Urinary bladder (tissue), 4 donors: ENCODE results near the gene MX2. TPM values are rescaled to one million over a fixed set of nuclear protein-coding genes. Genes with fewer than 3 reads are reported as not detected.
"Not testable (repeated sequence)": the region's sequence is repeated elsewhere in the genome, so short reads cannot be mapped to it uniquely, and the experiment has no call there.

Experiments
- DNase-seq: peaks from one replicate; pipeline ENCODE4 v3.0.0-alpha.2; 2015; ENCODE audit errors: extremely low spot score
- H3K27ac ChIP-seq: one replicate; pipeline ENCODE4 v1.5.1; 2013; ENCODE audit warnings: low read depth, mild to moderate bottlenecking, moderate library complexity
- H3K36me3 ChIP-seq: one replicate; pipeline ENCODE4 v1.6.1; 2013; ENCODE audit warnings: mild to moderate bottlenecking, moderate library complexity; ENCODE audit not compliant: insufficient read depth
- H3K4me1 ChIP-seq: one replicate; pipeline ENCODE4 v1.6.1; 2013; ENCODE audit warnings: mild to moderate bottlenecking, moderate library complexity; ENCODE audit not compliant: insufficient read depth
- H3K4me3 ChIP-seq: one replicate; pipeline ENCODE4 v1.5.1; 2013; ENCODE audit warnings: low read depth, low read length
- WGBS: extraction: QIAGEN DNeasy Blood & Tissue Kit; methylation state at CpG from one replicate; pipeline ENCODE4 v1.1.7; 2013; 5-methylcytosine and 5-hydroxymethylcytosine counted together
- polyA plus RNA-seq: library from polyadenylated mRNA; stranded (reverse); fragments of 200-250 nt; gene quantifications from one replicate; pipeline ENCODE4 v1.2.3, GENCODE V29; 2013
- total RNA-seq: library from RNA; depleted of rRNA; stranded (reverse); fragments of >200 nt; gene quantifications from one replicate; pipeline ENCODE4 v1.2.3, GENCODE V29; 2014
- donor health status: healthy with polysubstance abuse.
- donor health status: healthy.

MX2 gene
- total and polyA plus RNA-seq, 2 donors, result 8.2 to 10.3 TPM

DNA sequence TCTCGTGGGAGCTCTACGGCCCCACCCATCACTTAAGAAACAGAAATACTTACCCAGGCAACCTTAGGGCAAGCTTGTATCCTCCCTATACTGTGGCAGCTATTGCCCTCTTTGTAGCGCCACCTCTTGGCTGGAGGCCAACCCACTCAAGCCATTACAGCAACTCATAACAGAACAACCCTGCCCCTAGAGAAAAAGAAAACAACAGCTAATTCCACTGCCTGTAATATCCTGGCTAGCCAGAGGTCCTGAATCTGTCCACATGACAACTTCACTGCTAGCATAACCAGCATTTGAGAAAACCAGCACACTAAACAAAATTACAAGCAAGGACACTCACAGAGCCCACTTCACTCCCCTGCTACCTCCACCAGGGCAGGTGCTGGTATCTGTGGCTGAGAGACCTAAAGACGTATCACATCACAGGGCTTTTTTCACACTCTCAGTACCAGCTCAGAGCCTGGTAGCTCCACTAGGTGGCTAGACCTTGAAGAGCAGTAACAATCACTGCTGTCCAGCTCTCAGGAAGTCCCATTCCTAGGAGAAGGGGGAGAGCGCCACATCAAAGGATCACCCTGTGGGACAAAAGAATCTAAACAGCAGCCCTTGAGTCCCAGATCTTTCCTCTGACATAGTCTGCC lies 49.7 kb downstream of the MX2 start:
- H3K4me3 ChIP-seq, result no peak overlapping the region
- 83% methylated on average over 5 of the region's 5 CpGs for WGBS
- H3K4me1 ChIP-seq, result no peaks in the 10 kb centered on the region
- no peak overlapping the region for H3K27ac ChIP-seq
- no peak for DNase-seq
- H3K36me3 ChIP-seq, result no peaks in the 10 kb centered on the region

DNA sequence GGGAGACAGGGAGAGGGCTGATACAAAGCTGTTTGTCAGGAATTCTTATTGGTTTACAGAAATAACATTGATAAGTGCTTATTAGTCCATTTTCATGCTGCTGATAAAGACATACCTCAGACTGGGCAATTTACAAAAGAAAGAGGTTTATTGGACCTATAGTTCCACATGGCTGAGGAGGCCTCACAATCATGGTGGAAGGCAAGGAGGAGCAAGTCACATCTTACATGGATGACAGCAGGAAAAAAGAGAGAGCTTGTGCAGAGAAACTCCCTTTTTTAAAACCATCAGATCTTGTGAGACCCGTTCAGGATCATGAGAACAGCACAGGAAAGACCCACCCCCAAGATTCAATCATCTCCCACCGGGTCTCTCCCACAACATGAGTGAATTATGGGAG lies 55.7 kb downstream of the MX2 start:
- not testable (repeated sequence) for H3K27ac ChIP-seq, DNase-seq, H3K4me1 ChIP-seq, H3K4me3 ChIP-seq, H3K36me3 ChIP-seq
- WGBS, result 80% methylated on average over 2 of the region's 2 CpGs

- DNase-seq, result no peak
- WGBS, result 94% methylated on average over 6 of the region's 6 CpGs
- H3K27ac ChIP-seq, result no peak overlapping the region
Observed at GRCh38 chr21:41418393-41418792, 56.6 kb downstream of the MX2 start.

DNA sequence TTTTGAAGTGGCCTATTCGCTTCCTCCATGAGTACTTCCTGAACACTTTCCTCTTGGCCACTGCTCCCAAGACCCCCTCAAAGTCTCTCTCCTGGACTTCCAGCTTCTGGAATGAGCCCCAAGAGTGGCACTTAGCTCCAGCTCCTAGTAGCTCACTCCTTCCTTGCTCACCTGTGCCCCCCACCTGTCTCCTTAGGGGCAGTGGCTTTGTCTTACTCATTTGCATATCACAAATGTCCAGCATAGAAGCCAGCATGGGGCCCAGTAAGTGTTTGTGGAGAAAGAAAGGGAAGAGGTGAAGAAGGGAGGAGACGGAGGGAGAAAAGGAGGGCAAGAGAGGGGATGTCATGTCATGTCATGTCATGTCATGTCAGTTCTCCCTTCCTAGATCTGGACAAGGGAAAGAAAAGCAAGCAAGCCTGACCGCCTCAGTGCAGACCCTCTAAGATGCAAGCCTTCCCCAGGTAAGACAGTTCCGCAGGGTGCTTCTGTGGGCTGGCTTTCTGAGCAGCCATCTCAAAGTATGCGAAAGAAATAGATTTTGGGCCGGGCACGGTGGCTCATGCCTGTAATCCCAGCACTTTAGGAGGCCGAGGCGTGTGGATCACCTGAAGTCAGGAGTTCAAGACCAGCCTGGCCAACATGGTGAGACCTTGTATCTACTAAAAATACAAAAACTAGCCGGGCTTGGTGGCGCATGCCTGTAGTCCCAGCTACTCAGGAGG lies 57.3 kb downstream of the MX2 start:
- Histone ChIP-seq H3K4me3 (no peak overlapping the region), H3K27ac (no peak overlapping the region), H3K36me3 (no peaks in the 10 kb centered on the region), H3K4me1 (no peaks in the 10 kb centered on the region)
- 91% methylated on average over 11 of the region's 11 CpGs for WGBS
- DNase-seq, result no peak

More at GRCh38 chr21:41418393-41418792, 56.6 kb downstream of the MX2 start:
- H3K4me3 ChIP-seq, result no peak overlapping the region
- H3K36me3 ChIP-seq, result no peaks in the 10 kb centered on the region
- no peaks in the 10 kb centered on the region for H3K4me1 ChIP-seq

GRCh38 chr21:41419921-41420862 lies 58.4 kb downstream of the MX2 start:
- Histone ChIP-seq H3K27ac (peak overlapping the region; percentile 90), H3K4me3 (peak overlapping the region; percentile 60), H3K4me1 (no peaks in the 10 kb centered on the region), H3K36me3 (no peaks in the 10 kb centered on the region)
- 6% methylated on average over 54 of the region's 54 CpGs for WGBS
- peak; percentile 88 for DNase-seq

GRCh38 chr21:41420998-41421397 lies 59.2 kb downstream of the MX2 start:
- not testable (repeated sequence) for H3K4me1 ChIP-seq, DNase-seq, H3K36me3 ChIP-seq, H3K27ac ChIP-seq, H3K4me3 ChIP-seq
- WGBS, result 32% methylated on average over 6 of the region's 8 CpGs

- no peaks in the 10 kb centered on the region for H3K4me1 ChIP-seq
- H3K36me3 ChIP-seq, result no peaks in the 10 kb centered on the region
- H3K4me3 ChIP-seq, result no peak overlapping the region
- 94% methylated on average over 19 of the region's 19 CpGs for WGBS
- DNase-seq, result no peak
- H3K27ac ChIP-seq, result no peak overlapping the region
Observed at GRCh38 chr21:41422546-41423304, 60.9 kb downstream of the MX2 start.

GRCh38 chr21:41423305-41423636 lies 61.4 kb downstream of the MX2 start:
- WGBS, result 79% methylated on average over 5 of the region's 5 CpGs
- not testable (repeated sequence) for H3K4me1 ChIP-seq

GRCh38 chr21:41425588-41425953 lies 63.7 kb downstream of the MX2 start:
- WGBS, result 68% methylated on average over 7 of the region's 7 CpGs
- peak overlapping the region; percentile 72 for H3K4me3 ChIP-seq
- no peaks in the 10 kb centered on the region for H3K4me1 ChIP-seq
- no peak for DNase-seq
- peaks cover 2% of the 10 kb centered on the region for H3K36me3 ChIP-seq
- no peak overlapping the region for H3K27ac ChIP-seq

More at GRCh38 chr21:41423305-41423636, 61.4 kb downstream of the MX2 start:
- DNase-seq, H3K4me3 ChIP-seq, H3K27ac ChIP-seq, H3K36me3 ChIP-seq: not testable (repeated sequence)

- WGBS, result 2% methylated on average over 65 of the region's 65 CpGs
- no peaks in the 10 kb centered on the region for H3K4me1 ChIP-seq
- peaks cover 2% of the 10 kb centered on the region for H3K36me3 ChIP-seq
- peak within 1 kb of the TSS; percentile 71 for H3K27ac ChIP-seq
- H3K4me3 ChIP-seq, result peak within 1 kb of the TSS; percentile 72
- DNase-seq, result no peak
Observed at GRCh38 chr21:41425954-41426675, 64.3 kb downstream of the MX2 start, which contains the start of gene MX1. Gene MX1, plus strand, starts transcription at chr21:41426239. Its CDS starts 5,832 bp downstream, at chr21:41432071.

DNA sequence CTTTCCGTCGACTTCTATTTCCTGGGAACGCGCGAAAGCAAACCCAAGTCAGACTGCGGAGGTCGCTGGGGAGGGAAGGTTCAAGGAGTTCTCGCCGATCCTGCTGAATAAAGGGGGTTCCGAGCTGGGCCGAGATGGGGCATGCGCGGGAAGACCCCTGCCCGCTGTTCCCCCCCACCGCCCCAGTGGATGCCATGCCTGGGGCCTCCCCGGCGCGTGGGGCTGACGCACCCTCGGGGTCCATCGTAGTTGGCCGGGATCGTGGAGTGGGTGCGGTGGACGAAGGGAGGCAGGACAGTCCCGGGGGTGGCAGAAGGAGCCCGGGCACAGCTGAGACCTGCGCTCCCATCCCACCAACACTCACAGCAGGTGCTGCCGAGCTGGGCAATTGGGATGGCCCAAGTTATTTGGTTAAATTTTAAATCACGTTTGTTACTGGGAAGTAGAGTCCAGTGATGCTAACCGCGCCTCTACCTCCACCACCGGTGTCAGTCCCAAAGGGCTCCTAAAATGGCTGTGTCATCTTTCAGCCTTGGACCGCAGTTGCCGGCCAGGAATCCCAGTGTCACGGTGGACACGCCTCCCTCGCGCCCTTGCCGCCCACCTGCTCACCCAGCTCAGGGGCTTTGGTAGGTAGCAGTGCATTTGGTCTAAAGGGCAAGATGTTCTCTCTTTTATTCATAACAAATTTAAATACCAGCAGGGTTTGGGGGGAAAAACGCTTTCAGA lies 65.0 kb downstream of the MX2 start:
- 16% methylated on average over 41 of the region's 41 CpGs for WGBS
- peaks cover 2% of the 10 kb centered on the region for H3K36me3 ChIP-seq
- H3K27ac ChIP-seq, result no peak overlapping the region
- H3K4me3 ChIP-seq, result peak overlapping the region; percentile 72
- no peak for DNase-seq
- H3K4me1 ChIP-seq, result no peaks in the 10 kb centered on the region

- H3K4me3 ChIP-seq, result no peak overlapping the region
- peaks cover 2% of the 10 kb centered on the region for H3K36me3 ChIP-seq
- no peaks in the 10 kb centered on the region for H3K4me1 ChIP-seq
- DNase-seq, result no peak
- no peak overlapping the region for H3K27ac ChIP-seq
- WGBS, result 94% methylated on average over 8 of the region's 8 CpGs
Observed at GRCh38 chr21:41427556-41427955, 65.7 kb downstream of the MX2 start.
